ENCODE data around the gene PLCH1. TPM values are rescaled to one million over a fixed set of nuclear protein-coding genes. Genes with fewer than 3 reads are reported as not detected.

The PLCH1 gene
- total RNA-seq, 1 donor from 2014 or later: 2.9 TPM

GRCh38 chr3:155658006-155658405, 86.9 kb downstream of the PLCH1 start:
- Histone ChIP-seq H3K4me3 (ENCODE audit: low read depth, low read length) (no peak overlapping the region), H3K27me3 (ENCODE audit: control insufficient read depth, insufficient read depth, low read length) (no peaks in the 10 kb centered on the region), H3K36me3 (ENCODE audit: control insufficient read depth, insufficient read depth, low read length) (no peaks in the 10 kb centered on the region)
- TF ChIP-seq, protein P1, sequence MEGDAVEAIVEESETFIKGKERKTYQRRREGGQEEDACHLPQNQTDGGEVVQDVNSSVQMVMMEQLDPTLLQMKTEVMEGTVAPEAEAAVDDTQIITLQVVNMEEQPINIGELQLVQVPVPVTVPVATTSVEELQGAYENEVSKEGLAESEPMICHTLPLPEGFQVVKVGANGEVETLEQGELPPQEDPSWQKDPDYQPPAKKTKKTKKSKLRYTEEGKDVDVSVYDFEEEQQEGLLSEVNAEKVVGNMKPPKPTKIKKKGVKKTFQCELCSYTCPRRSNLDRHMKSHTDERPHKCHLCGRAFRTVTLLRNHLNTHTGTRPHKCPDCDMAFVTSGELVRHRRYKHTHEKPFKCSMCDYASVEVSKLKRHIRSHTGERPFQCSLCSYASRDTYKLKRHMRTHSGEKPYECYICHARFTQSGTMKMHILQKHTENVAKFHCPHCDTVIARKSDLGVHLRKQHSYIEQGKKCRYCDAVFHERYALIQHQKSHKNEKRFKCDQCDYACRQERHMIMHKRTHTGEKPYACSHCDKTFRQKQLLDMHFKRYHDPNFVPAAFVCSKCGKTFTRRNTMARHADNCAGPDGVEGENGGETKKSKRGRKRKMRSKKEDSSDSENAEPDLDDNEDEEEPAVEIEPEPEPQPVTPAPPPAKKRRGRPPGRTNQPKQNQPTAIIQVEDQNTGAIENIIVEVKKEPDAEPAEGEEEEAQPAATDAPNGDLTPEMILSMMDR (IDR thresholded peaks at IDR 0.05; ENCODE audit: insufficient read depth, low read length, poor library complexity, severe bottlenecking): no peak
- no peak for DNase-seq (ENCODE audit: low read depth)

- TF ChIP-seq, protein P1 (IDR thresholded peaks at IDR 0.05; ENCODE audit: insufficient read depth, low read length, poor library complexity, severe bottlenecking): no peak
- Histone ChIP-seq H3K36me3 (ENCODE audit: control insufficient read depth, insufficient read depth, low read length) (no peaks in the 10 kb centered on the region), H3K27me3 (ENCODE audit: control insufficient read depth, insufficient read depth, low read length) (no peaks in the 10 kb centered on the region), H3K4me3 (ENCODE audit: low read depth, low read length) (no peak overlapping the region)
- DNase-seq (ENCODE audit: low read depth): no peak
These were observed 87.7 kb downstream of the PLCH1 start for GRCh38 chr3:155657161-155657560.

DNA sequence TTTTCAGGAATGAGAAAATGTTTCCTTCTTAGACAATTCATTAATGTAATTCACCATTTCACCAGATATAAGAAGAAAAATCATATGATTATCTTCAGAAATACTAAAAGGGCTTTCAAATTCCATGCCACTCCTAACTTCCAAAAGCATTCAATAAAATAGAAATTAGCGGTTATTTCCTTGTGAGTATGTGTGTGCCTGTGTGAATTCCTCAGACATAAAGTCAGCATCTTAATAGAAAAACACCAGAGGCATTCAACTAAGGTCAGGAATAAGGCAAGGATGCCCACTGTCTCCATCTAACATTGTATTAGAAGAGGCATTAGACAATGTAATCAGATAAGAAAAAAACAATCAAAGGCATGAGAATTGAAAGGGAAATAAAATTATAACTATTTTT, 88.4 kb downstream of the PLCH1 start:
- no peaks in the 10 kb centered on the region for H3K36me3 ChIP-seq (ENCODE audit: control insufficient read depth, insufficient read depth, low read length)
- H3K27me3 ChIP-seq (ENCODE audit: control insufficient read depth, insufficient read depth, low read length): no peaks in the 10 kb centered on the region
- DNase-seq (ENCODE audit: low read depth): no peak
- H3K4me3 ChIP-seq (ENCODE audit: low read depth, low read length): no peak overlapping the region
- TF ChIP-seq, protein P1 (IDR thresholded peaks at IDR 0.05; ENCODE audit: insufficient read depth, low read length, poor library complexity, severe bottlenecking): no peak

DNA sequence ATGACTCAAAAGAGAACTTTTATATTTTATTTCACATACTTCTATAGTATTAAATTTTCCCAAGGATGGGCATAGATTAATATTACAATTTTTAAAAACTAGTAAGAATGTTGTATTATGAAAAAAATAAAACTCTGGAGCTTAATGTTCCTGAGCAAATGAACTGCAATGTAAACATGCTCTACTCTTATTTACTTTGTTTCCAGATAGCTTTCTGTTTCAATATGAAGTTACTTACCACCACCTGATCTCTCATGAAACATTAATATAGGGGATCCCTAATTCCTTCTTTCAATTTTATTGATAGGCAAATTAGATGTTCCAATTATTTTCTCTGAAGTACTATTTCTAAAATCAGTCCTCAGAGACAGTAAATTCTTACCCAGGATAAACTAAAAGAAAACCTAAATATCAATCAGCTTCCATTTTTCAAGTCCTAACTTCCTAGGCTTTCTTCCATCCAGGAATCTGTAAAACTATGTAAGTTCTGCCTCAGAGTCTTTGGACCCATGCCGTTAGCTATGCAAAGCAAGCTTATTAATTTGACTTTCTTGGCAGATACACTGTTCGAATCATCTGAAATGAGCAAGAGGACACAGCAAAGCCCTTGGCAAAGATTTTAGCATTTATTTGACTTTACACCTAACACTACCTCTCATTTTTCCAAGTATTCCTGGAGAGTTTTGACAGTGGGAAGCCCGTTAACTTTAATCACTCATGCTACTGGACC, 93.2 kb downstream of the PLCH1 start:
- TF ChIP-seq, protein P1 (IDR thresholded peaks at IDR 0.05; ENCODE audit: insufficient read depth, low read length, poor library complexity, severe bottlenecking): no peak
- no peaks in the 10 kb centered on the region for H3K27me3 ChIP-seq (ENCODE audit: control insufficient read depth, insufficient read depth, low read length)
- H3K36me3 ChIP-seq (ENCODE audit: control insufficient read depth, insufficient read depth, low read length): no peaks in the 10 kb centered on the region
- no peak overlapping the region for H3K4me3 ChIP-seq (ENCODE audit: low read depth, low read length)
- DNase-seq (ENCODE audit: low read depth): no peak

- no peak for DNase-seq (ENCODE audit: low read depth)
- no peak overlapping the region for H3K4me3 ChIP-seq (ENCODE audit: low read depth, low read length)
- H3K36me3 ChIP-seq (ENCODE audit: control insufficient read depth, insufficient read depth, low read length): no peaks in the 10 kb centered on the region
- H3K27me3 ChIP-seq (ENCODE audit: control insufficient read depth, insufficient read depth, low read length): no peaks in the 10 kb centered on the region
- TF ChIP-seq, protein P1 (IDR thresholded peaks at IDR 0.05; ENCODE audit: insufficient read depth, low read length, poor library complexity, severe bottlenecking): no peak
These were observed 96.8 kb downstream of the PLCH1 start for GRCh38 chr3:155648013-155648591.
